ENCODE results near the gene KIAA1958. TPM values are rescaled to one million over a fixed set of nuclear protein-coding genes. Genes with fewer than 3 reads are reported as not detected.

The KIAA1958 gene, protein sequence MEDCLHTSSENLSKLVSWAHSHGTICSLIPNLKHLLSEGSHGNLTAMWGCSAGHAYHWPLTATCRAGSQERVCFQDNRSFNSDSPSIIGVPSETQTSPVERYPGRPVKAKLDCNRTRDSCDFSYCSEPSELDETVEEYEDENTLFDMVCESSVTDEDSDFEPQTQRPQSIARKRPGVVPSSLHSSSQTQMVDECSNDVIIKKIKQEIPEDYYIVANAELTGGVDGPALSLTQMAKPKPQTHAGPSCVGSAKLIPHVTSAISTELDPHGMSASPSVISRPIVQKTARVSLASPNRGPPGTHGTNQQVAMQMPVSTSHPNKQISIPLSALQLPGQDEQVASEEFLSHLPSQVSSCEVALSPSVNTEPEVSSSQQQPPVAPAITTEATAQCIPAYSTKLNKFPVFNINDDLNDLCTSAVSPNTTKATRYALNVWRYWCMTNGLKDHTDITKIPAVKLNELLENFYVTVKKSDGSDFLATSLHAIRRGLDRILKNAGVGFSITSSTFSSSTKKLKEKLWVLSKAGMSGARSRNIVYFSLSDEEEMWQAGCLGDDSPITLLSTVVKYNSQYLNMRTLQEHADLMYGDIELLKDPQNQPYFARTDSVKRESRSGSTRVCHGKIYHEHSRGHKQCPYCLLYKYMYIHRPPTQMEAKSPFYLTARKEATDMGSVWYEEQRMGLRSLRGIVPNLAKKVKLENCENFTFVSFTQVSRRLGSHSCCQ
- total RNA-seq: 6.6 TPM

GRCh38 chr9:112486221-112487007, at the start of gene KIAA1958:
Gene KIAA1958 (plus strand): TSS chr9:112486827. CDS start chr9:112574081, 87,254 bp downstream.
- peak; percentile 35 for DNase-seq

- no peak for DNase-seq
Observed at GRCh38 chr9:112437406-112437805, 49.2 kb upstream of the KIAA1958 start.

GRCh38 chr9:112439171-112439570, 47.5 kb upstream of the KIAA1958 start:
- no peak for DNase-seq

DNA sequence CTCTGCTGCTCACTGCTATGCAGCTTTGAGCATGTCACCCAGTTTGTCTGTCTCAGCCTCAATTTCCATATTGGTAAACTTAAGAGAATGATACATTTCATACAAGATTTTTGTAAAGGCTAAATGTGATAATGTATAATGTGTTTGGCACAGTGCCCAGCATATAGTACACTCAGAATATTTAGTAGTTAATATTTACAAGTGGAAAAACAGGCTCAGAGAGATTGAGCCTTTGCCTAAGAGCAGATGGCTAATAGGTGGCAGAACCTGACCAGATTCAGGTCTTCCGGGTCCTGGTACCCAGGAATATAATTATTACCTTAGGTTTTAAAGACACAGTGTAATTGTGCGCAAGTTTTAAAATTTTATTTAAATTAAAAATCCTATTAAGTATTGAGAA, 46.8 kb upstream of the KIAA1958 start:
- DNase-seq: no peak

DNA sequence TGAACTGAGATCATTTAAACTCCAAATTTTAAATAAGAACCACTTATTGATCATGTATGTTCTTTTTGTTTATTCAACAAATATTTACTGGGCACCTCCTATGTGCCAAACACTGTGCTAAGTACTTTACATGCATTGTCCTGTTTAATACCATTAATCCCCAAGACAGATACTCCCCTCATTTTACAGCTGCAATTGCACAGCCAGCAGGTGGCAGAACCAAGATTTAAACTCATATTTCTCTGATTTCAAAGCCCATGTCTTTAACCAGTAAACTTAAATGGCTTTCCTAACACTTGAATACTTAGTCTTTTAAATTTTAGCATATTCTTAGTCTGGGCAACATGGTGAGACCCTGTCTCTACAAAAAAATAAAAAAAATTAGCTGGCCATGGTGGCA, 43.4 kb upstream of the KIAA1958 start:
- no peak for DNase-seq

DNA sequence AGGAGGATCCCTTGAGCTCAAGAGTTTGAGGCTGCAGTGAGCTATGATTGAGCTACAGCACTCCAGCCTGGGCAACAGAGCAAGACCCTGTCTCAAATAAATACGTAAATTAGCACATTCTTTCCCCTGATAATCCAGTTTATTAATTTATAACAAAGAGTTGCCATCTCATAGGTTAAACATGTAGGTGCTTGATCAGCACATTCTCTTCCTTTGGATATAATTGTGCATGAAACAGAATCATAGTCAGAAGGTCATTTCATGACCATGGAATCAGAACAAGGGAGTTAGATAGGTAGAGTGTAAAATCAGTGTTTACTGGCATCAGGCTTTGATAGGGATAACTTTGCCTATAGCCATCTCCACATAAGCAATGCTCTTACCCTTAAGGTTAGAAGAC, 43.0 kb upstream of the KIAA1958 start:
- DNase-seq: no peak

GRCh38 chr9:112445196-112445595, 41.4 kb upstream of the KIAA1958 start:
- DNase-seq: no peak

- DNase-seq: no peak
Observed at GRCh38 chr9:112446080-112446479, 40.5 kb upstream of the KIAA1958 start.

DNA sequence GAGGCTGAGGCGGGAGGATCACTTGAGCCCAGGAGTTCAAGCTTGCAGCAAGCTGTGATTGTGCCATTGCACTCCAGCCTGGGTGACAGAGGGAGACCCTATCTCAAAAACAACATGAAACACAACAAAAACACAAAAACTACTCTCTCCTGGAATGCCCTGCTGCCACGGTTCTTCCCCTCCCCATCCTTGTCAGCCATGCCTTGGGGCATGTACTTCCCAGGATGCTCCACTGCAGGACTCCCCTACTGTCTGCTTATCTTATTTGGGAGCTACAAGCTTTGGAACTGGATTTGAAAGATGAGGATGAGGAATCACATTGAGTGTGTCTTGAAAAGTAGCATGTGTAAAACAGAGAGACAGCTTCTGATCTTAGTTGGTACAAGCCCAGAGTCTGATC, 40.1 kb upstream of the KIAA1958 start:
- DNase-seq: no peak

DNA sequence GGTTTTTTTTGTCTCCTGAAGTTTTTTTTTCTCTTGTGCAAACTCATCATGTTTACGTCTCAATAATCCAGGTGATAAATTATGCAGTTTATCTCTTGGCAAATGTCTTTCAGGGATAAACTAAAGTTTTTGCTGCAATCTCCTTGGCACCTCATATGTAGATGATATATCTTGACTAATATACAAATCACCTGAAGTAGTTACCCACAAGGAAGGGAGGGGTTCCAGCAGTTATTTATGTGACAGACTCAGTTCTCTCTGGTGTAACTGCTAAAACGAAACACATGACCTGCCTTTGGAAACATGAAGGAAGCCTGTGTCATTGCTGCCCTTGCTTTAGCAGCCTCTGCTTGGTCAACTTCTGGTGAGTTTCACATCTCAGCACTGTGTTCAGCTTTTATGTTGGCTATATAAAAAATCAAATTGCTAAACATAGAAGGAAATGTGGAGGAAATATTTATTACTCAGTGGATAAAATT, 39.3 kb upstream of the KIAA1958 start:
- DNase-seq: peak; percentile 48

- DNase-seq: no peak
Observed at GRCh38 chr9:112462855-112463254, 23.8 kb upstream of the KIAA1958 start.

DNA sequence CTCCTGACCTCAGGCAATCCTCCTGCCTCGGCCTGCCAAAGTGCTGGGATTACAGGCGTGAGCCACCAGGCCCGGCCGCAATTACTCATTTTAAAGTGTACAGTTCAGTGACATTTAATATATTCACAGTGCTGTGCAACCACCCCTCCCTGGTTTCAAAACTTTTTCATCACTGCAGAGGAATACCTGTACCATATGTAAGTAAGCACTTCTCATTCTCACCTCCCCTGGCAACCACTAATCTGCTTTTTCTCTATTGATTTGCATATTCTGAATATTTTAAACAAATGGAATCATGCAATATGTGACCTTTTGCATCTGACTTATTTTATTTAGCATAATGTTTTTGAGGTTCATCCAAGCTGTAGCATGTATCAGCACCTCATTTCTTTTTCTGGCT, 21.3 kb upstream of the KIAA1958 start:
- no peak for DNase-seq

DNA sequence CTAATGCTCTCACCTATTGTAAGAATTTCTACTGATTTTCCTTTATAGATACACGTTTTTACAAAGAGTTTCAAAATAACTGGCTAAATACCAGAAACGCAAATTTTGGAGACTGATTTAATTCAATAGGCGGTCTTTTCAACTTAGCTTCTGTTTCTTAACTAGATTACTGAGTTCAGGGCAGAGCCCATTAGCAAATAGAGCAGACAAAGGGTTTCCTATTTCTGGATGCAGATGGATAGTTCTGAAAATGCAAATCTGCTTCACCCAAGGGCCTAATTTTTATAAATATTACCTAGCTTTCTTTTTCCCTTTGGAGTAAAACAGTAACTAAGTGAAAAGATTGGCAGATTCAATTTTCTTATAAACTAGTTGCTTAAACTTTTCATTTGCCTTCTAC, 13.6 kb upstream of the KIAA1958 start:
- DNase-seq: no peak

GRCh38 chr9:112473986-112474385, 12.6 kb upstream of the KIAA1958 start:
- no peak for DNase-seq

DNA sequence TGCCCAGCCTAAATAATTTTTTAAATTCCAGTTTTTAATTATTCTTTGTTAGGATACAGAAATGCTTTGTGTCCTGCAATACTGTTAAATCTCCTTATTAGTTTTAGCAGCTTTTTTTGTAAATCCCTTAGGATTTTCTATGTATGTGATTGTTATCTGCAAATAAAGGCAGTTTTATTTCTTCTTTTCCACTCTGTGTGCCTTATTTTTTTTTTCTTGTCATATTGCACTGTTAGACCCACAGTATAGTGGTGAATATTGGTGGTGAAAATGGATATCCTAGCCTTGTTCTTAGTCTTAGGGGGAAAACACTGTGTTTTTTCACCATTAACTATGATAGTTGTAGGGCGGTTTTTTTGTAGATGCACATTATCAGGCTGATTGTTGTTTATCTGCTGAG, 11.3 kb upstream of the KIAA1958 start:
- no peak for DNase-seq

GRCh38 chr9:112477330-112477729, 9.3 kb upstream of the KIAA1958 start:
- DNase-seq: no peak

- DNase-seq: no peak
Observed at GRCh38 chr9:112479221-112479620, 7.4 kb upstream of the KIAA1958 start.

DNA sequence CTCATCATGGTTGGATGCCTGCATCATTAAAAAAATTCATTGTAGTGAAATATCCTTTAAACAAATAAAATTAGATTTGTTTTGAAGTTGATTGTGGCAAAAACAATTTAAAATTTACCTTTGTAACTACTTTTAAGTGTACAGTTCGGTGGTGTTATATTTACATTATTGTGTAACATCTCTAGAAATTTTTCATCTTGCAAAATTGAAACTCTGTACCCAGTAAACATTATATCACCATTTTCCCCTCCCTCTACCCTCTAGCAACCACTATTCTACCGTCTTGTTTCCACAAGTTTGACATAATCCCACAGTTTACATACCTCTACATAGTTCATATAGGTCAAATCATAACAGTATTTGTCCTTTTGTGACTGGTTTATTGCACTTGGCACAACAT, 2.0 kb upstream of the KIAA1958 start:
- DNase-seq: no peak

- no peak for DNase-seq
Observed at GRCh38 chr9:112485574-112485973, 1.1 kb upstream of the KIAA1958 start.

DNA sequence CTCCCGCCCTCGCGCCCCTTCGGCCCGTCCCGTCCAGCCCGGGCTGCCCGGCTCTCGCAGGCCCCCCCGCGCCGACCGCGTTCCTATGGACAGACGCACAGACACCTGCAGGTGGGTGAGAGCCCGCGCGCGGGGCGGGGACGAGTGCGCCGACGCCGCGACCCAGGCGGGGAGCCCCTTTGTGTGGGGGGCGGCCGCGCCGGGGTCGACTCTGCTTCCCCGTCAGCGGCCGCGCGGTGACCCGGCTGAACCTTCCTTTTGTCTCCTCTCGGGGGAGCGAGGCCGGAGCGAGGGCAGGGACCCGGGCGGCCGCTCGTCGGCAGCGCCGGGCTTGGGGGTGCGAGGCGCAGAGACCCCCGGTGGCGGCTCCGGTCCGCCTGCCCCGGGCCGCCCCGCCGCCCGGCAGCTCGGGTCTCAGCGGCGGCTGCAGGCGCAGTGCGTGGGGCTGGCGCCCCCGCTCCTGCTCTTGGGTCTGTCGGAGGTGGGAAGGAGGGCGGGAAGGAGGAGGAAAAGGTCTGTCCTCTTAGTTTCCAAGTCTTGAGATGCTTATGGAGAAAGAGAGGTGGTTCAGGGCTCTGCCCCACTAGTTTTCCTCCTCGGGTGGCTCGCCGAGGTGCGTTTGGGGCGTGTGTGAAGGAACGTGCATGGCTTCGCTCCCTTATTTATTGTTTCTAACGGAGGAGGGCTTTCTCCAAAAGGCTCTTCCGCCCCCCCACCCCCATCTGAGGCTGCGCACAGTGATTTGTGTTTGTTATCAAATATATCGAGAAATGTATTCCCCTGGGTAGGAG, 576 bp downstream of the KIAA1958 start:
- peak; percentile 66 for DNase-seq

DNA sequence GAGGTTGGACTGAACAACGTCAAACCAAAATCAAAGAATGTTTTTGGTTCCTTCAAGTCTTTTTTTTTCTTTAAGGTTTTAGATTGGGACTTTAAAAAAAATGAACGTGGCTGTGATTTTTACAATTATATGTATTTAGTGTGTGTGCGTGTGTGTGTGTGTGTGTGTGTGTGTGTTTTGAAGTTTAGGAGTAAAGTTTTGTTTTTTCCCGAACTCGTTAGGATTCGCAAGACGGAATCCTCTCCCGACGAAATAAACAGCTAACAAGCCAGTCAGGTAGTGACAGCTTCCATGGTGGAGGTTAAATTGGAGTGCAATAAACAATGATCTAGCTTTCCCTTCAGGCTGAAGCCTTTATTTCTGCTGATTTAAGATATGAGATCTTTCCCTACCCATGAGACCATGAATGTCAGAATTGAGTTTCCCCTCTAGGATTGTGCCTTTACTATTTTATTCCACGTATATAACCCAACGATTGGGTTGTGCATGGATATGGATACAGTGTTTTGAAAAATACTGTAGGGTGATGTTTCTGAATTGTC, 1.2 kb downstream of the KIAA1958 start:
- peak; percentile 66 for DNase-seq

Measured in skin of body (tissue), 2 donors.